ENCODE results near the gene C4B. TPM values are rescaled to one million over a fixed set of nuclear protein-coding genes. Genes with fewer than 3 reads are reported as not detected.
"Not testable (repeated sequence)": the region's sequence is repeated elsewhere in the genome, so short reads cannot be mapped to it uniquely, and the experiment has no call there.

C4B gene
- total RNA-seq, 6 experiments from 2014 or later: 1.5 to 2.5 (median 2.0) TPM

DNA sequence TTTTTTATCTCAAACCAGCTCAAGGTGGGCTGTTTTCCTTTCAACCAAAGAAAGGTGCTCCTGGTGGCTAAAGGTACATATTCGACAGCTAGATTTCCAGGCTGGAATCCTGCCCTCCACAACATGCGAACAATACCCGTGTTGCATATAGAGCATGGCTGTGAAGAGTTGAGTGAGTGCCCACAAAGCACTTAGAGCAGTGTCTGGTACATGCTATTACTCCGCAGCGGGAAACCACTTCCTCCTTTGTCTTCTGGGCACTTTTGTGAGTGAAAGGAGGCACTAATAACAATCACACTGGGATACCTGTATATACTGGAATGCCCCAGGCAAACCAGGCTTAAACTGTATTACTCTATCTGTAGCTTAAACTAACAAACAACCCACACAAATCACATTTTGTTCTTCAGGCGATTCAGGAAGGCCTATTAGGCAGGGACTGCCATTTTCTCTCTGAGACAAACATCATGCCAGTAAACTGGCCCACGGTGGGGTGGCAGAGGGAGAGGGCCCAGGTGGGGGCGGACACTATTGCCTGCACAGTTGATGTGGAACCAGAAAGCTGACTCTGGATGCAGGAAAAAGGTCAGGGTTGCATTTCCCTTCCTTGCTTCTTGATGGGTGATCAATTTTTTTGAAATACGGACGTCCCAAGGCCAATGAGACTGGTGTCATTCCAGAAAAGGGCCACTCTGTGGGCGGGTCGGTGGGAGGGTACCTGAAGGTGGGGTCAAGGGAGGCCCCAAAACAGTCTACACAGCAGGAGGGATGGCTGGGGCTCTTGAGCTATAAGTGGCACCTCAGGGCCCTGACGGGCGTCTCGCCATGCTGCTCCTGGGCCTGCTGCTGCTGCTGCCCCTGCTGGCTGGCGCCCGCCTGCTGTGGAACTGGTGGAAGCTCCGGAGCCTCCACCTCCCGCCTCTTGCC lies 23.3 kb downstream of the C4B start, which contains the start of gene CYP21A2:
CYP21A2 (plus strand) TSS at position 818 of the 927 bp plus-strand sequence; CDS start at position 826, 8 bp downstream.
- not testable (repeated sequence) for DNase-seq; H3K9me3 Mint-ChIP-seq; H3K27me3 Mint-ChIP-seq (ENCODE audit: insufficient read depth); H3K4me3 Mint-ChIP-seq; H3K4me1 Mint-ChIP-seq (ENCODE audit: low read depth); H3K27ac Mint-ChIP-seq; H3K36me3 Mint-ChIP-seq (ENCODE audit: low read depth)

GRCh38 chr6:32038878-32039277 lies 24.3 kb downstream of the C4B start:
- not testable (repeated sequence) for H3K27ac Mint-ChIP-seq; H3K9me3 Mint-ChIP-seq; DNase-seq; H3K36me3 Mint-ChIP-seq (ENCODE audit: low read depth); H3K27me3 Mint-ChIP-seq (ENCODE audit: insufficient read depth); H3K4me1 Mint-ChIP-seq (ENCODE audit: low read depth); H3K4me3 Mint-ChIP-seq

DNA sequence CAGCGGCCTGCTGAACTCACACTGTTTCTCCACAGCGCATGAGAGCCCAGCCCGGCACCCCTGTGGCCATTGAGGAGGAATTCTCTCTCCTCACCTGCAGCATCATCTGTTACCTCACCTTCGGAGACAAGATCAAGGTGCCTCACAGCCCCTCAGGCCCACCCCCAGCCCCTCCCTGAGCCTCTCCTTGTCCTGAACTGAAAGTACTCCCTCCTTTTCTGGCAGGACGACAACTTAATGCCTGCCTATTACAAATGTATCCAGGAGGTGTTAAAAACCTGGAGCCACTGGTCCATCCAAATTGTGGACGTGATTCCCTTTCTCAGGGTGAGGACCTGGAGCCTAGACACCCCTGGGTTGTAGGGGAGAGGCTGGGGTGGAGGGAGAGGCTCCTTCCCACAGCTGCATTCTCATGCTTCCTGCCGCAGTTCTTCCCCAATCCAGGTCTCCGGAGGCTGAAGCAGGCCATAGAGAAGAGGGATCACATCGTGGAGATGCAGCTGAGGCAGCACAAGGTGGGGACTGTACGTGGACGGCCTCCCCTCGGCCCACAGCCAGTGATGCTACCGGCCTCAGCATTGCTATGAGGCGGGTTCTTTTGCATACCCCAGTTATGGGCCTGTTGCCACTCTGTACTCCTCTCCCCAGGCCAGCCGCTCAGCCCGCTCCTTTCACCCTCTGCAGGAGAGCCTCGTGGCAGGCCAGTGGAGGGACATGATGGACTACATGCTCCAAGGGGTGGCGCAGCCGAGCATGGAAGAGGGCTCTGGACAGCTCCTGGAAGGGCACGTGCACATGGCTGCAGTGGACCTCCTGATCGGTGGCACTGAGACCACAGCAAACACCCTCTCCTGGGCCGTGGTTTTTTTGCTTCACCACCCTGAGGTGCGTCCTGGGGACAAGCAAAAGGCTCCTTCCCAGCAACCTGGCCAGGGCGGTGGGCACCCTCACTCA lies 25.0 kb downstream of the C4B start:
- not testable (repeated sequence) for DNase-seq; H3K27me3 Mint-ChIP-seq (ENCODE audit: insufficient read depth); H3K27ac Mint-ChIP-seq; H3K36me3 Mint-ChIP-seq (ENCODE audit: low read depth); H3K4me3 Mint-ChIP-seq; H3K4me1 Mint-ChIP-seq (ENCODE audit: low read depth); H3K9me3 Mint-ChIP-seq

- not testable (repeated sequence) for H3K36me3 Mint-ChIP-seq (ENCODE audit: low read depth); H3K27me3 Mint-ChIP-seq (ENCODE audit: insufficient read depth); H3K27ac Mint-ChIP-seq; H3K4me3 Mint-ChIP-seq; H3K9me3 Mint-ChIP-seq; DNase-seq; H3K4me1 Mint-ChIP-seq (ENCODE audit: low read depth)
Measured at GRCh38 chr6:32040299-32041049, 25.9 kb downstream of the C4B start.

GRCh38 chr6:32041050-32041321 lies 26.4 kb downstream of the C4B start:
- not testable (repeated sequence) for H3K4me3 Mint-ChIP-seq; H3K27me3 Mint-ChIP-seq (ENCODE audit: insufficient read depth); DNase-seq; H3K4me1 Mint-ChIP-seq (ENCODE audit: low read depth); H3K9me3 Mint-ChIP-seq; H3K27ac Mint-ChIP-seq; H3K36me3 Mint-ChIP-seq (ENCODE audit: low read depth)

- not testable (repeated sequence) for H3K4me1 Mint-ChIP-seq (ENCODE audit: low read depth); H3K4me3 Mint-ChIP-seq; DNase-seq; H3K27me3 Mint-ChIP-seq (ENCODE audit: insufficient read depth); H3K36me3 Mint-ChIP-seq (ENCODE audit: low read depth); H3K27ac Mint-ChIP-seq; H3K9me3 Mint-ChIP-seq
Measured at GRCh38 chr6:32041385-32041784, 26.8 kb downstream of the C4B start.

GRCh38 chr6:32042276-32042675 lies 27.7 kb downstream of the C4B start:
- H3K27me3 Mint-ChIP-seq (ENCODE audit: insufficient read depth); H3K4me1 Mint-ChIP-seq (ENCODE audit: low read depth); DNase-seq; H3K4me3 Mint-ChIP-seq; H3K36me3 Mint-ChIP-seq (ENCODE audit: low read depth); H3K27ac Mint-ChIP-seq; H3K9me3 Mint-ChIP-seq: not testable (repeated sequence)

DNA sequence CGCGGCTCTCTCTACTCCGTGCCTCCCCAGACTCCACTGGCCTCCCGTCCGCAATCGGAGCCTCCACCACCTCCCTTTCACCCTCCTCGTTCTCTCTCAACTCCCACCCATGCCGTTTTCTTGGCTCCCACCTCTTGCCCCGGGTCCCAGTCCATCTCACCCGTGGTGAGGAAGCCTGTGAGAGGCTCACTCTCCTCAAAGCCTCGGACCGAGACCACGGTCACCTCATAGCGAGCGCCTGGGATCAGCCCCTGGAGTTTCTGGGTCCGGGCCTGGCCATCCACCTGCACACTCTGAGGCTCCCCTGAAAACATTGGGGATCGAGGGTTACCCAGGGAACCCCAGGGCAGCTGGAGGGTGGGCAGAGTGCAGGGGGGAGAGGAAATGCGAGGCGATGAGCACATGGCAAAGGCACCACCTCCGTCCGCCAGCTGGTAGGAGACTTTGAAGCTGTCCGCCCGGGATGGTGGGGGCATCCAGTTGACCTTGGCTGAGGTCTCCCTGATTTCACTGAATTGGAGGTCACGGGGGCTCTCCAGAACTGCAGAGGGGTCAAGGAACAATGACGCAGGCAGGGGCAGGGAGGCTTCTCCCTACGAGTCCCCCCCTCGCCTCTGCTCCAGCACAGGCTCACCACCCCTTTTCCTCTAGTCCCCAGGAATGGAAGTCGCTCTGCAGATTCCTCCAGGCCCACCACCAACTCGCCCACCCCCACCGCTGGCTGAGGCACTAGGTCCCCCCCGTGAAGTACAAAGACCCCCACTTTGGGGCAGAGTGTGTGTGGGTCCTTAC lies 29.2 kb downstream of the C4B start:
- H3K27ac Mint-ChIP-seq; DNase-seq; H3K36me3 Mint-ChIP-seq (ENCODE audit: low read depth); H3K27me3 Mint-ChIP-seq (ENCODE audit: insufficient read depth); H3K9me3 Mint-ChIP-seq; H3K4me3 Mint-ChIP-seq: not testable (repeated sequence)
- peaks cover 19% of the 10 kb centered on the region for H3K4me1 Mint-ChIP-seq (ENCODE audit: low read depth)

- not testable (repeated sequence) for H3K27ac Mint-ChIP-seq; H3K36me3 Mint-ChIP-seq (ENCODE audit: low read depth); H3K4me3 Mint-ChIP-seq
Measured at GRCh38 chr6:32044916-32045315, 30.3 kb downstream of the C4B start.

More at GRCh38 chr6:32044916-32045315, 30.3 kb downstream of the C4B start:
- not testable (repeated sequence) for H3K9me3 Mint-ChIP-seq; H3K27me3 Mint-ChIP-seq (ENCODE audit: insufficient read depth); DNase-seq
- H3K4me1 Mint-ChIP-seq (ENCODE audit: low read depth): peaks cover 19% of the 10 kb centered on the region

Data from HFFc6 (cell line).